Measurements from ENCODE around the gene RSPH4A.

DNA sequence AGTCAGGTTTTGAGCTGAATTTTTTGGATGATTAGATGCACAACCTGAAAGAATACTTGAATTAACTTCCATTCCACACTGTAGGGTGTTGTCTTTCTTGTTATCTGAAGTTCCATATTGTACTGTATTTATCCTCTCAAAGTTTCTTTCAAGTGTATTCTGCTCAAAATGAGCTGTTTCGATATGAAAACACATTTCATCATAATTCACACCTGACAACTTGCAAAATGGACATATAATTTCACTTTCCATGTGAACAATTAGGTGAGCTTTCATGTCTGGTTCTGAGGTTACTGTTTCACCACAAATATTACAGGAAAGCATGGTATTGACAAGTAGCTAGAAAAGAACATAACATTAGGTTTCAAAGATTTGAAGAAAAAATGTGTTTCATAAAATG, 50.6 kb downstream of the RSPH4A start:
- TF ChIP-seq, protein P1, sequence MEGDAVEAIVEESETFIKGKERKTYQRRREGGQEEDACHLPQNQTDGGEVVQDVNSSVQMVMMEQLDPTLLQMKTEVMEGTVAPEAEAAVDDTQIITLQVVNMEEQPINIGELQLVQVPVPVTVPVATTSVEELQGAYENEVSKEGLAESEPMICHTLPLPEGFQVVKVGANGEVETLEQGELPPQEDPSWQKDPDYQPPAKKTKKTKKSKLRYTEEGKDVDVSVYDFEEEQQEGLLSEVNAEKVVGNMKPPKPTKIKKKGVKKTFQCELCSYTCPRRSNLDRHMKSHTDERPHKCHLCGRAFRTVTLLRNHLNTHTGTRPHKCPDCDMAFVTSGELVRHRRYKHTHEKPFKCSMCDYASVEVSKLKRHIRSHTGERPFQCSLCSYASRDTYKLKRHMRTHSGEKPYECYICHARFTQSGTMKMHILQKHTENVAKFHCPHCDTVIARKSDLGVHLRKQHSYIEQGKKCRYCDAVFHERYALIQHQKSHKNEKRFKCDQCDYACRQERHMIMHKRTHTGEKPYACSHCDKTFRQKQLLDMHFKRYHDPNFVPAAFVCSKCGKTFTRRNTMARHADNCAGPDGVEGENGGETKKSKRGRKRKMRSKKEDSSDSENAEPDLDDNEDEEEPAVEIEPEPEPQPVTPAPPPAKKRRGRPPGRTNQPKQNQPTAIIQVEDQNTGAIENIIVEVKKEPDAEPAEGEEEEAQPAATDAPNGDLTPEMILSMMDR (IDR thresholded peaks at IDR 0.05 in 8 of 11, conservative IDR thresholded peaks at IDR 0.05 in 3 of 11): no peak
- no peak for TF ChIP-seq POLR2A (IDR thresholded peaks at IDR 0.05)
